GM10248 (cell line): ENCODE results near the gene ATP4B.
A peak's percentile ranks its signal among the peaks of the same experiment; 100 is the strongest.

Experiments
- CTCF ChIA-PET: fragments of 300-600 bp; sonication (Branson Sonifier 250); formaldehyde crosslinking; extraction: SDS; loops from one replicate; lab custom pipeline; 2021; ENCODE audit warnings: antibody characterized with exemption; lab: Yijun Ruan, JAX
- POLR2A ChIA-PET: fragments of 350-650 bp; sonication (Branson Sonifier 250); formaldehyde crosslinking; extraction: SDS; loops from one replicate; lab custom pipeline; 2020; ENCODE audit warnings: antibody characterized with exemption; lab: Yijun Ruan, JAX
- DNase-seq: peaks from one replicate; pipeline ENCODE4 v3.0.0; 2012; ENCODE audit errors: extremely low spot score
- CTCF ChIP-seq: IDR thresholded peaks from 2 replicates; pipeline ENCODE4 v1.5.1; 2012; ENCODE audit warnings: mild to moderate bottlenecking, low read depth; ENCODE audit errors: extremely low read depth, missing control alignments, control extremely low read depth

Gene ATP4B

GRCh38 chr13:113604186-113604585 is 53.8 kb downstream of the ATP4B start:
- ChIA-PET CTCF (interaction anchor here (1.0 to 1.4 kb wide), 2 partner anchors 9 to 12 kb away, joined by 3 read pairs; no protein-coding TSS in a partner anchor), POLR2A (no interaction called here)
- no peak for TF ChIP-seq CTCF
- peak; percentile 49 for DNase-seq

DNA sequence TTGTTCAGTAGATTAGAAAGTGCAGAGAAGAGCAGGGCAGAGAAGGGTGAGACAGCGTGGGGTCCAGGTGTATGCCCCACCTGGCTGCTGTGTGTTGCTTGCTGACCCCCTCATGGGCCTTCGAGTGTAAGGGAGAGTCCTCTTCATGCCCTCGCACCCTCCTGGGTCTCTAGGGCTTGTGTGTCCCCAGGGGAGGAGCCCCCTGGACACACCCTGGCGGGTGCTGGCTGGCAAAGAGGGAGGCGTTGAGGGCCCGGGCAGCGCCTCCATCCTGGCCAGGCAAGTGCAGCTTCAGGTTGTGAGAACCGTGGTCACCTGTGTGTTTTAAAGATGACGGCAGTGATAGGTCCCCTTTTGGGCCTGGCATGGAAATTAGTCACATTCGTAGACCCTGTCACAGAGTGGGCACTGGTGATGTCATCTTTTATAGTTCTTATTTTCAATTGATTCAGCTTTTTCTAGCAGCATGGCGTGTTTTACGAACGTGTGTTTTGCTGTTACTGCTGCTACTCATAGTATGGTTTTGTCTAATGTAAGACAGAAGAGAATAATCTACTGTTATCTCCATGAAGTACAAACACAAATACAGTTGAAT is 54.8 kb downstream of the ATP4B start:
- ChIA-PET CTCF (interaction anchor here (1.4 kb wide), 1 partner anchor 13 kb away, joined by 3 read pairs; no protein-coding TSS in a partner anchor), POLR2A (no interaction called here)
- no peak for TF ChIP-seq CTCF
- DNase-seq = no peak

DNA sequence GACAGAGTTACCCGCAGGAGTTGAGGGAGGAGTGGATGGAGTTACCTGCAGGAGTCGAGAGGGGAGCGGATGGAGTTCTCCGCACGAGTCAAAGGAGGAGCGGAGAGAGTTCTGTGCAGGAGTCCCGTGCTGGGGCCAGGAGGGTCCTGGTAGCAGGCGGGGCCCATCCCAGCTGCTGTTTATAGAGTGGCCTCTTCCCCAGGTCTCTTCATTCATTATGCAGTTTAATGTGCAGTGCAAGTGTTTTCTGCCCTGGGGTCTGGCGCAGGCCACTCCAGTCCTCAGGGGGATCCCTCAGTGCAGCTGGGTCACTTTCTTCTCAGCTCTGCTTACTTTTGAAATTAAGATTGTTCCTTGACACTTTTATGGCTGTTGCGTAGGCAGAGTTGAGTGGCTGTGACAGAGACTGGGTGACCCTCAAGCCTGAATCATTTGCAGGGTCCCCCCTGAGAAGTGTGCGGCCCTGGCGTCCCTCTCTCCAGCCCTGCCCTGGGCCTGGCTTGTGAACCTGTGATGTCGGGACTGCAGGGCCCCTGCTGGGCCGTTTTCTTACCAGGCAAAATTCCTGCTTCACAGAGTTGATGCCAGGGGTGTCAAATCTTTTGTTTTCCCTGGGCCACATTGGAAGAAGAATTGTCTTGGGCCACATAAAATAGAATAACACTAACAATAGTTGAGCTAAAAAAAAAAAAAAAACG is 55.6 kb downstream of the ATP4B start:
- CTCF ChIA-PET = no interaction called here
- TF ChIP-seq CTCF = no peak
- POLR2A ChIA-PET = no interaction called here
- no peak for DNase-seq

DNA sequence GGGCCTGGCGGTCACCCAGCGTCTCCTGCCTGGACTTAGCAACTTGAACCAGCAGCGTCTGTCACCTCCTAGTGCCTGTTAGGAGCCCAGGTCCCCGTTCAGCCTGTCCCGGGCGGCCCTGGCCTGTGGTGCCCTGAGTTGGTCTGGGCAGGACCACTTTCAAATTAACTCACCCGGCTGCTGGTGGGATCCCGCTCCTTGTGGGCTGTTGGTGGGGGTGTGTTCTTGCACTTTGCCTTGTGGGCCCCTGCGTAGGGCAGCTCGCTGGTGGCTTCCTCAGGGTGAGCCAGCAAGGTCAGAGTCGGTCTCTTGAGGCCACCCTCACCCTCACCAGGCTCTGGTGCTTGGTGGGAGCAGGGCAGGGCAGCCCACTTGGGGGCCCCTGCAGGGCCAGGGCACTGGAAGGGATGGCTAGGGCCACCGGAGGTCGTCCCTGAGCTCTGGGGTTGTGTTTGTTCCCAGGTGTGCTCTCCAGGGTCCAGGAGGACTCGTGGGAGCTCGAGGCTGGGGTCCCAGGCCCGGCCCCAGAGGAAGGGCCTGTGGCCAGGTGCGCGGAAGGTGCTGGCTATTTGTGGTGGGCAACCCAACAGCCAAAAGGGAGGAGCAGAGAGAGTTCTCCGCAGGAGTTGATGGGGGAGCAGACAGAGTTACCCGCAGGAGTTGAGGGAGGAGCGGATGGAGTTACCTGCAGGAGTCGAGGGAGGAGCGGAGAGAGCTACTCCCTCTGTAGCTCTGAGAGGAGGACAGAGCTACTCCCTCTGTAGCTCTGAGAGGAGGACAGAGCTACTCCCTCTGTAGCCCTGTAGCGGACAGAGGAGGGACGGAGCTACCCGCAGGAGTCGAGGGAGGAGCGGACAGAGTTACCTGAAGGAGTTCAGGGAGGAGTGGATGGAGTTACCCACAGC is 56.6 kb downstream of the ATP4B start:
- CTCF ChIA-PET = no interaction called here
- DNase-seq = no peak
- no peak for TF ChIP-seq CTCF
- POLR2A ChIA-PET = no interaction called here

DNA sequence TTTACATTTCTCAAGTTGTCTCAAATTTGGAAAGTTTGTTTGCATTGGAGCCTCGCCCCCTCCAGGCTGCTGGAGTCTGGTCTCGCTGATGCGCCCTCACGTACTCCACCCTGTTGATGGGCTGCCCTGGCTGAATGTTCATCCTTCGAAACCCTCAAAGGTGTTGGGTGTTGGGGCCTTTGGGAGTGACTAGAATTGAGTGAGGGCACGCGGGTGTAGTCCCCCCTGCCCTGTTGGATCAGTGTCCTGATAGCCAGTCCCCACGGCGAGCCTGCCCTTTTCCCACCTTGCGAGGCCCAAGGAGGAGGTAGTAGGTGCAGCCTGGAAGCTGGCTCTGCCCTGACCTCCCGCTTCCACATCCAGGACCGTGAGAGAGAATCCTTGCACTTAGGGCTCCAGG is 58.6 kb downstream of the ATP4B start:
- no peak for TF ChIP-seq CTCF
- POLR2A ChIA-PET = no interaction called here
- CTCF ChIA-PET = no interaction called here
- no peak for DNase-seq
